ENCODE results near the gene TRMT44. TPM values are rescaled to one million over a fixed set of nuclear protein-coding genes. Genes with fewer than 3 reads are reported as not detected.

TRMT44 gene
- total RNA-seq, 4 donors from 2014 or later = 18.1 to 28.3 (median 23.1) TPM

GRCh38 chr4:8435656-8436121 is 4.9 kb upstream of the TRMT44 start:
- DNase-seq (ENCODE audit: low spot score) (no peak), ATAC-seq (ENCODE audit: low FRiP score) (no peak)
- no peak for TF ChIP-seq CTCF (IDR thresholded peaks at IDR 0.05)

DNA sequence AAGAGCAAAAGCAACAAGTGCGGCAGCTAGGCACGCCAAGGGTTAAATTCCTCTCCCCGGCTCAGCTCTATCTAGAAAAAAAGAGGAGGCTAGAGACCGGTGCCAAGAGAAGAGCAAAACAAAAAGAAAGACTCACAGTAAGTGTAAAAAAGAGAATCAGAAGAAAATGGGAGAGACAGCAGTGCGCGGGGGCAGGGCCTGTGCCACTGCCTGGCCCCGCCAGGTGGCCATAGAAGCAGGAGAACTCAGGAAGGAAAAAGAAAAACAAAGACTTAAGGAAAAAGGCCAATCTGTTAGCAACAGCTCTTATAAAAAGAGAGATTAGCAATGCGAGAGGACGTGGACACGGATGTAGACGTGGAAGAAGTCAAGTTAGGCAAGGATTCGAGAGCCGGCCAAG is 3.3 kb upstream of the TRMT44 start:
- ATAC-seq (ENCODE audit: low FRiP score) (no peak), DNase-seq (ENCODE audit: low spot score) (no peak)
- no peak for TF ChIP-seq CTCF (IDR thresholded peaks at IDR 0.05)

GRCh38 chr4:8438743-8439142 is 1.8 kb upstream of the TRMT44 start:
- no peak for ATAC-seq (ENCODE audit: low FRiP score)
- no peak for TF ChIP-seq CTCF (IDR thresholded peaks at IDR 0.05)
- DNase-seq (ENCODE audit: low spot score) = no peak

DNA sequence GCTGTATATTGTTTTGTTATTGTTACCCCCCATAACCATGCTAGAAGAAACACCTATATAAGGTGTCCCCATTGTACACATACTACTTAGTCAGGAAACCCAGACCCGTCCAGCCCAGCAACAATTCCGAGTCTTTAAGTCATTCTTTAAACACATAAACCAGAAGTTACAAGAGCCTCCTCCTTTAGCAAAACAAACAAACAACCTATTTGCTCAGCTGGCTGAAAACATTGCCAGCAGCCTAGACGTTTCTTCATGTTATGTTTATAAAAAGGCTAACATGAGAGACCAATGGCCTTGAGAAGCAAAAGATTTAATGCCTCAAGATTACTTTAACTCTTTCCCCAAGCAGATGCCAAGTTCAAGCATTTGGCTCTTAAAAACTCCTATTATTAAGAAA is 1.4 kb upstream of the TRMT44 start:
- no peak for TF ChIP-seq CTCF (IDR thresholded peaks at IDR 0.05)
- no peak for ATAC-seq (ENCODE audit: low FRiP score)
- no peak for DNase-seq (ENCODE audit: low spot score)

GRCh38 chr4:8439914-8440491 is 574 bp upstream of the TRMT44 start:
- no peak for TF ChIP-seq CTCF (IDR thresholded peaks at IDR 0.05)
- DNase-seq (ENCODE audit: low spot score) (no peak), ATAC-seq (ENCODE audit: low FRiP score) (peak; percentile 43)

- DNase-seq (ENCODE audit: low spot score) = no peak
- no peak for ATAC-seq (ENCODE audit: low FRiP score)
- no peak for TF ChIP-seq CTCF (IDR thresholded peaks at IDR 0.05)
Measured at GRCh38 chr4:8441499-8442091, 1.0 kb downstream of the TRMT44 start.

All from omental fat pad (tissue), 4 donors.